NCI-H748 treated with DMSO at 0.1 percent for 48 hours (cell line): Measurements from ENCODE around the gene FKBP6.
"Not testable (repeated sequence)": the region's sequence is repeated elsewhere in the genome, so short reads cannot be mapped to it uniquely, and the experiment has no call there.

Experiments
- DNase-seq: peaks from one replicate; lab custom pipeline; 2025; lab: John Stamatoyannopoulos, UW

Gene FKBP6

DNA sequence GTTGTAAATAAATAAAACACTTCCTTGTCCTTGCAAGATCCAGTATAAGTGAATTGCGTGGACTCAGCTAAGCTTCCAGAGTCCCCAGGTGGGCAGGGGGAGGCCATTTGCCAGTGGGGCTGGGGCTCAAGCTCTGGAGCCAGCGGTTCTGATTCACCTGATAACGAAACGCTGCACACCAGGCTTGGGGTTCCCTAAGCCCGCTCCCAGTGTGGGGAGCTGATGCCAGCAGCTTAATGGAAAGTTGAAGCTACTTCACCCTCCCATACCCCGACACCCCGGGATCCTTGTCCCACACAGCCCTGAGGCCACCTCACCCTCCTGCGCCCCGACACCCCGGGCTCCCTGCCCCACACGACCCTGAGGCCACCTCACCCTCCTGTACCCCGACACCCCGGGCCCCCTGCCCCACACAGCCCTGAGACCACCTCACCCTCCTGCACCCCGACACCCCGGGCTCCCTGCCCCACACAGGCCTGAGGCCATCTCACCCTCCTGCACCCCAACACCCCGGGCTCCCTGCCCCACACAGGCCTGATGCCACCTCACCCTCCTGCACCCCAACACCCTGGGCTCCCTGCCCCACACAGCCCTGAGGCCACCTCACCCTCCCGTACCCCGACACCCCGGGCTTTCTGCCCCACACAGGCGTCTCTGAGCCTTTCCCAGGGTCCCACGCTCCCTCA, 30.8 kb downstream of the FKBP6 start:
- DNase-seq = no peak

DNA sequence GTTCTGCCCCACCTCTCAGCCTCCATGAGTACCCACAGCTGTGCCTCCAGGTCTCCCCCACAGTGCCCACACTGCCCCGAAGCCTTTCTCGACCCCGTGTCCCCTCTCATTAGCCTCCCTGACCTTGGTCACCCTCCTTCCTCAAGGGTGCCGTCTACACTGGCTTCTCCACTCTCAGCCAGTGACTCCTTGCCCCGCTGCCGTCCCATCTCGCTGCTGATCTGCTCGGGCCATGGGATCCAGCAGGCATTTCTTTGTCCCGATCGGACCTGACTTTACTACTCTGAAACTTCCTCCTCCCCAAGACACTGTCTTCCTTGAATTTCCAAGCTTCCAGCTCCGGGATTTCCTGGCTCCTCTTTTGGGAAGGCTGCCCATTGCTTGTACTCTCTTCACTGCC, 31.3 kb downstream of the FKBP6 start:
- DNase-seq = no peak

DNA sequence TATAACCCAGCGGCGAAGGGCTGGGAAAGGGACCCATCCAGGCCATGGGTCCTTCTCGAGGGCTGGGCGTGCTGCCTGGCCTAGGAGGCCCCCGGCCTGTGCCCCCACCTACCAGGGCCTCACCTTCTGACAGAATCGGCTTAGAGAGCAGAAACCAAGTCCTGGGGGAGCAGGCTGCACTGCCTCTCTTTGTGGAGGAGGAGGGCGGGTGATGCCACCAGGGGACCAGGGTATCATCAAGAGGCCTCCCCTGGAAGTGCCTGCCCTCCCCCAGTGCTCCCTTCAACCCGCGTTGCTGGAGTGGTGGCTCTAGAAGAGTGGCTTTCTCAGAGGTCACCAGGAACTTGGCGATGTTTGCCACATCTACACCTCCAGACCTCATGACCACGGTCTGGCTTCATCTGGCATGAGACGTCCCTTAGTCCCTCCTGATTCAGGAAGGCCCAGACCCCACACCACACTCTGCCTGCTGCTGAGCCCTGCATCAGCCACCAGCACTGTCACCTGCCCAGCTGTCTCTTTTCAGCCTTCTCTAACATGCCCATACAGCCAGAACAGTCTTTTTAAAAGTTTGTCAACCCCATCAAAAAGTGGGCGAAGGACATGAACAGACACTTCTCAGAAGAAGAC, 31.9 kb downstream of the FKBP6 start:
- no peak for DNase-seq

DNA sequence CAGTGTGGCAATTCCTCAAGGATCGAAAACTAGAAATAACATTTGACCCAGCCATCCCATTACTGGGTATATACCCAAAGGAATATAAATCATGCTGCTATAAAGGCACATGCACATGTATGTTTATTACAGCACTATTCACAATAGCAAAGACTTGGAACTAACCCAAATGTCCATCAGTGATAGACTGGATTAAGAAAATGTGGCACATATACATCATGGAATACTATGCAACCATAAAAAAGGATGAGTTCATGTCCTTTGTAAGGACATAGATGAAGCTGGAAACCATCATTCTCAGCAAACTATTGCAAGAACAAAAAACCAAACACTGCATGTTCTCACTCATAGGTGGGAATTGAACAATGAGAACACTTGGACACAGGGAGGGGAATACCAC, 32.6 kb downstream of the FKBP6 start:
- not testable (repeated sequence) for DNase-seq

DNA sequence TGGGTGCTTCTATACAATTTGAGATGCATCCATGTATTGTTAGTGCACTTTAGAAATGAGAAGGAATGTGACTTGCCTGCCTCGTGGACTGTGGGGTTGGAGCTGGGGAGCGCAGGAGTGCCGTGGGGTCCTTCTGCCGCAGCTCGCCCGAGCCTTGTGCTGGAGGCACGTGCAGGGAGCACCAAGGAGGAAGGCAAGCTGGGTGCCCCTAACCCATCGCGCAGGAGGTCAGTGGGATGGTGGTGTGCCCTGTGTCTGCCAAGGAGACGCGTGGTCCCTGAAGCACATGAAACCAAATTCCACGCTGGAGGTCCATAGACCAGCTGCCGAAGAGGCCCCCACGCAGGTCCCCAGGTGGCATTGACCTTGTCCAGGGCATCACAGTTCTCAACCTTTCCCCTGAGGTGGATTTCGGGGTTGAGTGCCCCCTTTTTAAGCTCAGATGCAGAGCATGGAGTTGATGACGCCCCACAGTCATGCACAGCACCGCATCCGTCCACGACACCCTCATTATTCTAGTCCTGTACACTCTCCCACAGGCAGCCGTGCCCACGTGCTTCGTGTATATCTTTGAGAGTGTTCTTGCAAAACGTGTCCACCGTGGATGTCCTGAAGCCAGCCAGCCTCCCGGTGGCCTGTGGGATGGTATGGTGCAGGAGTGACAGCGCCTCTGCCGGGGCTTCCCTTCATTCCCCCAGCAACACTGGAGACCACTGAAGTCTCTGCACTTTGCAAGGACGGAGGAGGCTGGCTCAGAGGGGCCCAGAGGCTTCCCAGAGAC, 35.5 kb downstream of the FKBP6 start:
- no peak for DNase-seq

DNA sequence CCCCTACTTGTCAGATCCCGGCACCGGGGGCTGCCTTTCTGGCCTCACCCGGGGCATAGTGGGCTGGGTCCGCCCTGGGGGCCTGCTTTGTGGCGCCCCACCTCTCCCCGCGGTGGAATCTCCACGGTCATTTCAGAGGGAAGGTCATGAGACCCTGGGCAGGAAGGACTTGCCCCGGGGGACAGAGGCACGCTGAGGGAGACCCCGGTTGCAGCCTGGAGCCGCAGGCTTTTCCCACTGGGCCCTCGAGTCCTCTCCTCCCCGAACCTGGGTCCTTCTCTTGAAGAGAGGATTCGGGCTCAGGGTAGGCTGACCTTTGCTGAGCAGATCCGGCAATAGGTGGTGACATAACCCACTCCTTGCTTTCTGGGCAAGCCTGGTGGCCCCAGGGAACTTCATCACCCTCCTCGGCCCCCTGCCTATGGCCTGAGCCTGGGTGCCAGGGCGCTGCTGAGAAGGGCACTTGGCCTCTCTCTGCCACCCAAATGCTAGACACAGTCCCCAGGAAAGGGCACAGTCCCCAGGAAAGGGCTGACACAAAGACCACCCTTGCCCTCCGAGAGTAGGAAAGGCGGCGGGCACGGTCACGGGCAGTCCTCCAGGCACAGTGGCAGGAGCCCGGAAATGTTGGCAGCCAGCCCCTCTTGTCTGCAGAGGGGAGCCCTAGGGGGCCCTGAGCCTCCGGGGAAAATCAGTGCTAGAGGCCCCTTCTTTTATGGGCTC, 36.2 kb downstream of the FKBP6 start:
- no peak for DNase-seq

DNA sequence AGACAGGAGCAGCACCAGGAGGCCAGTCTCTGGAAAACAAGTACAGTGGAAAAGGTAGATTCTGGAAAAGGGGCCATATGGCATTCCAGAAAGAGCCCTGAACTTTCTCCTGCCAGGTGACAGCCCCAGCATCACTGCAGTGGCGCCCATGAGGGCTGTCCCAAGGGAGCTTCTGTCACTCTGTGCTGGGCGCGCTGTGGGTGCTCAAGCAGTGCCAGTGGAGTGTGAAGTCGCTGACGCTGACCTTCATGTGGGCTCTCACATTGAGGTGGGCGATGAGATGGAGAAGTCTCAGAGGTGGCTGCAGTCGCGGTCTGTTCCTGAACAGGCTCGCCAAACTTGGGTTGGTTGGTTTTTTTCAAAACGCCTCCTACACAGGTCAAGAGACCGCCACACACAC, 38.2 kb downstream of the FKBP6 start:
- no peak for DNase-seq

DNA sequence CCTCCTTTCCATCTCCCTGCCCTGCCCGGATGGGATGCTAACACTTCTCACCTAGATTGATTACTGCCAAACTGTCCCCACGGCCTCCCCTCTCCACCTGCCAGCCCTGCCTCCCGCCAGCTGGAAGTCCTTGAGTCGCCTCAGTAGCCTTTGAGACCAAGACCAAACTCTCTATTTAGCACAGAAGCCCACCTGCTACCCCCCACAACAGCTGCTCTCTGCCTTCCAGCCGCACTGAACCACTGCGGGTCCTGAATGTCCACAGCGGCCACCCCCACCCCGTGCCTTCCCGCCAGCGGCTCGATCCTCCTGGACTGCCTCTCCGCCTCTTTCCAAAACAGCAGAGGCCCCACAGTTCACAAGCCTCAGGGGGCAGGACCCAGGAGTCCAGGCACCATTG, 39.0 kb downstream of the FKBP6 start:
- DNase-seq = no peak

DNA sequence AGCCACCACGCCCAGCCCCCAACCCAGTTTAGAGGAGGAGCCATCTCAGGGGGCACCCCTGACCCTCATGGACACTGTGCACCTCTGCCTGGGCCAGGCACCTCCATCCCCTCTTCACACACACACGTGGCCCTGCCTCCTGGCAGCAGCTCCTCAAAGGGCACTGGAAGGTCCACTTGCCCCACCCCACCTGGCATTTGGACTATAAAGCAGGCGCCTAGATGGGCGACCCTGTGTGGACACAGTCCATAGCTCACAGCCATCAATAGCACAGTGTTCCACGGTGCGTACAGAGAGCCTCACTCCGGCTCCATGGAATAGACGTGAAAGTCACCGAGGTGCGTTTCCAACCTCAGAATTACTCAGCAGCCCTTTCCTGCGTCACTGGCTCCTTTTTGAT, 41.0 kb downstream of the FKBP6 start:
- no peak for DNase-seq

DNA sequence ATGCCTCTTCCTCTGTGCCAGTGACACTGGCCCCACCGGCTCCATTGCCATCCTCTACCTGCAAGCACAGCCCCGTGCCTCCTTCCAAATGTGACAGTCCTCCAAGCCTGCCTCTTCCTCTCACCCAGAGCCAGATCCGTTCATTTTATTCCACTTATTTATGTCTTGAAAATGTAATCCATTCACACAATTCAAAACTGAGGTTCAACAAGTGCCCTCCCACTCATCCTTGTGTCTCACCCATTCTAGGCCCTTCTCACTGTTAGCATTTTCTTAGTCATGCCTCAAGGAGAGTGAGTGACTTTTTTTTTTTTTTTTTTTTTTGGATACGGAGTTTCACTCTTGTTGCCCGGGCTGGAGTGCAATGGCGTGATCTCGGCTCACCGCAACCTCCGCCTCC, 41.7 kb downstream of the FKBP6 start:
- no peak for DNase-seq

DNA sequence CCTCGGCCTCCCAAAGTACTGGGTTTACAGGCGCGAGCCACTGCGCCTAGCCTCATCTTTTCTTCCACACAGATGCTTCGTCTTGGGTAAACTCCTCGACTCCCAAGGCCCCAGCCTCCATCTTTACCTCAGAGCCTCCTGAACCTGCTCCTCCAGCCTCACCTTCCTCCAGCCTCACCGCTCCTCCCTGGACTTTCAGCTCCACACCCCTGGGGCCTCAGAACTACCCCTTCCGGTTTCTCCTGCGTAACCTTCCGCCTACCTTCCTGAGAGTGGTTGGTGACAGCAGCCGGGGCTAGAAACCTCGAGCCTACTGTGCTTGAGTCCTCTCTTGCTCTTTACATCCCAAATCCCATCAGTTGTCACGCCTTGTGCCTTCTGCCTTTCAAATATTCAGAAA, 45.8 kb downstream of the FKBP6 start:
- DNase-seq = no peak

DNA sequence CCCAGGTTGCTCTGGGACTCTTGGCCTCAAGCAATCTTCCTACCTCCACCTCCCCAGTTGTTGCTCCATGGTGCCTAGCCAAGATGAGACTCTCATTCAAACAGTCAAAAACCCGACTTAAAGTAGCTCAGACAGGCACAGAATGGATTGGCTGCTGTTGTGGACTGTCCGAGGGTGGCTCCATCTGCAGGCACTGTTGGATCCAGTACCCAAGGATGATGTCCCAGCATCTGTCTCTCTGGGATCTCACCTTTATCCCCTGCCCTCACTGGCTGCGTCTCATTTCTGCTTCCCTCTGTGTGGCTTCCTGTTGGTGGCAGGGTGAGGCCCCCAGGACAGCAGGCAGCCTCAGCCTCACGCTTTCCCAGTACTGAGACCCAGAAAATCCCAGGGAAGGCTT, 48.3 kb downstream of the FKBP6 start:
- DNase-seq = not testable (repeated sequence)

DNA sequence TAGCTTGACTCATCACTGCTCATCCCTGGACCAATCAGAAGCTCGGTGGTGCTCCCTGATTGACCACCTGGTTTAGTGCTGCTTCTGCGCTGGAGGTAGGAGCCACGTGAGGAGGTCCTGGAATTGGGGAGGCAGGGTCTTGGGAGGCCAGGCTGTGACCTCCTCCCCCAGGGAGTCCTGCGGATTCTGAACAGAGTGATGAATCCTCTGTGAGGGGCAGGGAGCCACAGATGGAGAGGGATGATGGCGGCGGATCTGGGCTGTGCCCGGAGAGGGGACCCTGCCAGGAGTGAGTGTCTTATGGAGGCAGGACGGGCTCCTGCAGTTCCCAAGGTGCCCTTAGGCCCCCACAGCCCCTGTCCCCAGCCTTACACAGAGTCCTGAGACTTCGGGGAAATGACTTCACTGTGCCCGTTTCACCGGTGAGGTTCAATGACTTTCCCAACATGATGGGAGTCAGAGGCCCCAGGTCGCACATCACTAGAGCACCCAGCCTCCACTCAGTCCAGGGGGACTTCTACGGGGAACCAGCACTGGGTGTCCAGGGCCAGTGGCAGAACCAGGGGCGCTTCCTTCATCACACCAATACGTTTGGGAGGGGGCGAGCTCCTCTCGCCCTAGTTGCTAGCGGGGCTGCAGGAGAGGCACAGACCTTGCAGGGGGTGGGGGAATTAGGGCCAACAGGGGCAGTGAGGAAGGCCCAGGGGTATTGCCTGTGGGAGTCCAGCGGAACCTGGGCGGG, 48.9 kb downstream of the FKBP6 start:
- no peak for DNase-seq

DNA sequence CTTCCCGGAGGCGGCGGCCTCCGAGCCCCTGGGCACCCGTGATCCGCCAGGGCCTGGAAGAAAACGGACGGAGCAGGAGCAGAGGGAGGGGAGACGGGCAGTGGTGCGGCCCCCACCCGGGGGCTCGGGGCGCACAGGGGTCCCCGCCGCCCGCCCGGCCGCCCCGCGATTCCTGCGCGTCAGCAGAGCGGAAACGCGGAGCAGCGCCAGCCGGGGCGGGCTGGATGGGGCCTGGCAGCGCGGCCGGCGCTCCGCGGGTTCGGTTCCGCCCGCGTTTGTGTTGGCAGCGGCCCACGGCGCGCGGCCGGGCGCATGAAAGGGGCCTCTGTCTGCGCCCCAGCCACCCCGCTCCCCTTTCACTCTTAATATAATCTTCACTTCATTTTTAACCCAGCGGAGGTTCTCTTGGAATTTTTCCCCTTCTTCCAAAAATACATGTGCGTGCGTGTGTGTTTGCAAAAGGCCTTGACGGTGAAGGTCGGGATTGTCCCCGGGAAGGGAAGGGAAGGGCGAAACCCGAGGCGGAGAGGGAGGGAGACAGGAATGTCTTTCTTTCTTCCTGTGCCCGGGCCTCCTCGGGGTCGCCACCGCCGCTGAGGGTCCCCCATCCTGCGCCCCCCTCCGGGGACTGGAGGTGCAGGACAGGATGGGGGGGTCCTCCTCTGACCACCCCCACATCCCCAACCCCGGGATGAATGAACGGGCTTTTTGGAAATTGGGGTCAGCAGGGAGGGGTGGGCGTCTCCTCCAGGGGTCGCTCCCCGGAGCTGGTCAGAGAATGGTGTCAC, 49.6 kb downstream of the FKBP6 start:
- not testable (repeated sequence) for DNase-seq

DNA sequence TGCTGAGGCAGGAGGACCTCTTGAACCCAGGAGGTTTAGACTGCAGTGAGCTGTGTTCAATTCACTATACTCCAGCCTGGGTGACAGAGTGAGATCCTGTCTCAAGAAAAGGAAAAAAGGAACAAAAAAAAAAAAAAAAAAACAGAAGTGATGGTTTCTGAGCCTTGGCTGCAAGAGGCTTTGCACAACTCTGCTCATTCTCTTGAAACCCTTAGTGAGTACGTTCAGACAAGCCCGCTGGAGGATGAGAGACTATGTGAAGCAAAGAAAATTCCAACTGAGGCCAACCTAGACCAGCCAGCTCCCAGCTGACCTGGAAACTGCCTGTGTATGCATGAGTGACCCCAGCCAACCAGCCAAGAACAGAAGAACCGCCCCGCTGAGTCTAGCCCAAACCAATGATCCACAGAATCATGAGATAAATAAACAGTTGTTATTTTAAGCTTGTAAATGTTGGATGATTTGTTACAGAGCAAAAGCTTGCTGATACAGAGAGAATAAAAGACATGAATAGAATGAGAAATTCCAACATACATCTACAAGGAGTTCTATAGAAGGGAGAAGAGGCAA, 55.1 kb downstream of the FKBP6 start:
- no peak for DNase-seq

DNA sequence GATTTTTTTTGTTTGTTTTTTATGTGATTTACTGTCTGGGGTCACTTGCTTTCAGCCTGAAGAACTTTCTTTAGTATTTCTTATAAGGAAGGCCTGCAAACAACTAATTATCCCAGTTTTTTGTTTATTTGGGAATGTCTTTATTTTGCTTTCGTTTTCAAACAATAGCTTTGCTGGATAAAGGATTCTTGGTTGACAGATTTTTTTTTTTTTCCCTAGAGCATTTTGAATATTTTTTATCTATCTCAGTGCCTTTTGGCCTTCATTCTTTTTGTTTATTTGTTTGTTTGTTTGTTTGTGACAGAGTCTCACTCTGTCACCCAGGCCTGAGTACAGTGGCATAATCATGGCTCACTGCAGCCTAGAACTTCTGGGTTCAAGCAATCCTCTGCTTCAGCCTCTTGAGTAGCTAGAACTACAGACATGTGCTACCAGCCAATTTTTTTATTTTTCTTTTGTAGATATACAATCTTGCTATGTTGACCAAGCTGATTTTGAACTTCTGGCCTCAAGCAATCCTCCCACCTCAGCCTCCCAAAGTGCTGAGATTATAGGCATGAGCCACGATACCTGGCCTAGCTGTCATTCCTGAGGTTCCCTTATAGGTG, 59.4 kb downstream of the FKBP6 start:
- no peak for DNase-seq

DNA sequence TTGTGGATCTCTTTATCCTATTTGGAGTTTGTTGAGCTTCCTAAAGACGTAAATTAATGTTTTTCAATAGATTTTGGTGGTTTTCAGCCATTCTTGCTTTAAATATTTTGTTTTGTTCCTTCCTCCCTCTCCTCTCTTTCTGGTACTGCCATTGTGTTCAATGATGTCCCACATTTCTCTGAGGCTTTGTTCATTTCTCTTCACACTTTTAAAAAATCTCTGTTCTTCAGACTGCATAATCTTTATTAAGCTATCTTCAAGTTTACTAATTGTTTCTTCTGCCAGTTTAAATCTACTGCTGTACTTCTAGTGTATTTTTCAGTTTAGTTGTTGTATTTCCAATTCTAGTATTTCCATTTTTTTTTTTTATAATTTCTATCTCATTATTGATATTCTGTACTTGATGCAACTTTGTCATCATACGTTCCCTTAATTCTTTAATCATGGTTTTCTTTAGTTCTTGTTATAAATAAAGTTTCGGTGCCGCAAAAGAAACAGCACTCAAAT, 60.0 kb downstream of the FKBP6 start:
- no peak for DNase-seq

DNA sequence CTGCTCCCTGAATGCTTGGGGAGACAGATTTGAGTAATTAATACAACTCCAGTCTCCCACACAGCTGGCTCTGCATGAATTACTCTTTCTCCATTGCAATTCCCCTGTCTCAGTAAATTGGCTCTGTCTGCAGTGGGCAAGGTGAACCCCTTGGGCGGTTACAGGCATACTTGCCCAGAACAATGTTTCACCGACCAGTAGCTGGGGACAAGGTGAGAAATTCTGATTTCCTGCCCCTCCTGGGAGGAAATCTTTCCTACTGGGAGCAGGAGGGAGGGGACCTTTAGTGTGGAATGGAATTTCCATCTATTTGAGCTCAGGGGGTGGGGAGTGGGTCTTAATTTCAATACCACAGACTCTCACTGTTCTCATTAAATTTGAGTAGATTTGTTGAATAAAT, 63.4 kb downstream of the FKBP6 start:
- no peak for DNase-seq

DNA sequence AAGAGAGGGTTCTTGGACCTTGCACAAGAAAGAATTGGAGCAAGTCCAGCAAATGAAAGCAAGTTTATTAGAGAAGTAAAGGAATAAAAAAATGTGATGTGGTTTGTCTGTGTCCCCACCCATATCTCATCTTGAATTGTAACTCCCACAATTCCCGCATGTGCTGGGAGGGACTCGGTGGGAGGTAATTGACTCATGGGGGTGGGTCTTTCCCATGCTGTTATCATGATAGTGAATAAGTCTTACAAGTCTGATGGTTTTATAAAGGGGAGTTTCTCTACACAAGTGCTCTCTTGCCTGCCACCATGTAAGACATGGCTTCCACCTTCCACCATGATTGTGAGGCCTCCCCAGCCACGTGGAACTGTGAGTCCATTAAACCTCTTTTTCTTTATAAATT, 66.5 kb downstream of the FKBP6 start:
- DNase-seq = no peak
